ENCODE data around the gene ME2. TPM values are rescaled to one million over a fixed set of nuclear protein-coding genes. Genes with fewer than 3 reads are reported as not detected.
A peak's percentile ranks its signal among the peaks of the same experiment; 100 is the strongest.

Gene ME2
- total and polyA plus RNA-seq, 9 of the 15 experiments (the other 6 are each of a cell fraction or from before 2014, with no cell fraction given) = 12.3 to 54.4 (median 36.2) TPM

- TF ChIP-seq TEAD4 (IDR thresholded peaks at IDR 0.05; ENCODE audit: low read length) = no peak
- TF ChIP-seq TEAD4 (CRISPR knock-in tag; IDR thresholded peaks at IDR 0.05; ENCODE audit: borderline replicate concordance) = no peak
- TF ChIP-seq ELK3 (CRISPR knock-in tag; IDR thresholded peaks at IDR 0.05) = no peak
- no peak for TF ChIP-seq CREBBP (IDR thresholded peaks at IDR 0.05; ENCODE audit: low read depth, low read length)
- TF ChIP-seq ATF1 (CRISPR knock-in tag; IDR thresholded peaks at IDR 0.05) = no peak
- TF ChIP-seq ATF1 (tag; IDR thresholded peaks at IDR 0.05) = peak; percentile 38; the same call in 1 of the 2 replicates
- peak; percentile 70; the same call in 1 of the 2 replicates for TF ChIP-seq GABPB1 (CRISPR knock-in tag; IDR thresholded peaks at IDR 0.05)
- no peak for TF ChIP-seq SIN3B (IDR thresholded peaks at IDR 0.05; ENCODE audit: low read depth)
- peak; percentile 66 for TF ChIP-seq CTBP1 (IDR thresholded peaks at IDR 0.05; ENCODE audit: borderline replicate concordance)
- no peak for TF ChIP-seq PHF20 (IDR thresholded peaks at IDR 0.05; ENCODE audit: partially characterized antibody)
- TF ChIP-seq USF1 (CRISPR knock-in tag; IDR thresholded peaks at IDR 0.05) = no peak
- TF ChIP-seq YBX1 (IDR thresholded peaks at IDR 0.05) = no peak
- no peak for TF ChIP-seq SRF (CRISPR knock-in tag; IDR thresholded peaks at IDR 0.05)
- no peak for TF ChIP-seq USF2 (CRISPR knock-in tag; IDR thresholded peaks at IDR 0.05)
- TF ChIP-seq SNIP1 (IDR thresholded peaks at IDR 0.05; ENCODE audit: low read depth) = no peak
- TF ChIP-seq HNRNPUL1 (IDR thresholded peaks at IDR 0.05; ENCODE audit: low read length) = no peak
- peak; percentile 52 for TF ChIP-seq REST (IDR thresholded peaks at IDR 0.05; ENCODE audit: borderline replicate concordance)
- no peak for TF ChIP-seq REST (CRISPR knock-in tag; IDR thresholded peaks at IDR 0.05; ENCODE audit: low read depth)
Measured at GRCh38 chr18:50878345-50879301, at the start of gene ME2 (continued).

All from K562 (cell line).